Activated T-cell treated with anti-CD3 and anti-CD28 coated beads, Interleukin-2, amount 50 U/mL, for 72 hours (primary cell): ENCODE data around the gene SLC6A9. TPM values are rescaled to one million over a fixed set of nuclear protein-coding genes. Genes with fewer than 3 reads are reported as not detected.

Source experiments
- ATAC-seq, 2 donors: fragments of 150-1000 bp; cut with Tn5 transposase; replicated peaks in 1 of 2; 2 replicates each; pipeline ENCODE4 v1.10.0; 2021; ENCODE audit warnings: moderate library complexity in 2 of 2, mild to moderate bottlenecking in 1 of 2
- DNase-seq, 2 donors: peaks; one replicate each; pipeline ENCODE4 v3.0.0; 2021 to 2022; ENCODE audit warnings: mixed read lengths in 1 of 2
- H3K27ac Mint-ChIP-seq: one replicate; pipeline ENCODE4 v1.8.0; 2022; ENCODE audit warnings: mild to moderate bottlenecking, moderate library complexity, mixed read lengths
- H3K27me3 Mint-ChIP-seq: one replicate; pipeline ENCODE4 v1.8.0; 2022; ENCODE audit warnings: low read depth, mixed read lengths
- H3K36me3 Mint-ChIP-seq, 2 donors: one replicate each; pipeline ENCODE4 v1.8.0; 2022; ENCODE audit warnings: mixed read lengths in 2 of 2, mild to moderate bottlenecking in 1 of 2; ENCODE audit not compliant: insufficient read depth in 2 of 2
- H3K4me1 Mint-ChIP-seq: one replicate; pipeline ENCODE4 v1.8.0; 2022; ENCODE audit warnings: low read depth, mixed read lengths
- H3K4me3 Mint-ChIP-seq, 2 donors: one replicate each; pipeline ENCODE4 v1.8.0; 2022; ENCODE audit warnings: mild to moderate bottlenecking in 2 of 2, mixed read lengths in 2 of 2, moderate library complexity in 2 of 2
- H3K9me3 Mint-ChIP-seq, 2 donors: one replicate each; pipeline ENCODE4 v1.8.0; 2022; ENCODE audit warnings: mixed read lengths in 2 of 2
- total RNA-seq, 2 donors: library from RNA; stranded (reverse); gene quantifications; one replicate each; pipeline ENCODE4 v1.2.3, GENCODE V29; 2022

SLC6A9 gene
- total RNA-seq, 2 donors from 2014 or later, result 24.5 to 28.3 TPM

GRCh38 chr1:44032170-44032790, 1.0 kb upstream of the SLC6A9 start:
- Mint-ChIP-seq H3K4me3 (peak overlapping the region; percentile 90 to 91), H3K36me3 (peaks cover 5 to 6% of the 10 kb centered on the region in 2 donors), H3K9me3 (no peaks in the 10 kb centered on the region), H3K27ac (no peak overlapping the region), H3K27me3 (no peaks in the 10 kb centered on the region), H3K4me1 (peaks cover 45% of the 10 kb centered on the region)
- no peak for DNase-seq
- ATAC-seq, result no peak

DNA sequence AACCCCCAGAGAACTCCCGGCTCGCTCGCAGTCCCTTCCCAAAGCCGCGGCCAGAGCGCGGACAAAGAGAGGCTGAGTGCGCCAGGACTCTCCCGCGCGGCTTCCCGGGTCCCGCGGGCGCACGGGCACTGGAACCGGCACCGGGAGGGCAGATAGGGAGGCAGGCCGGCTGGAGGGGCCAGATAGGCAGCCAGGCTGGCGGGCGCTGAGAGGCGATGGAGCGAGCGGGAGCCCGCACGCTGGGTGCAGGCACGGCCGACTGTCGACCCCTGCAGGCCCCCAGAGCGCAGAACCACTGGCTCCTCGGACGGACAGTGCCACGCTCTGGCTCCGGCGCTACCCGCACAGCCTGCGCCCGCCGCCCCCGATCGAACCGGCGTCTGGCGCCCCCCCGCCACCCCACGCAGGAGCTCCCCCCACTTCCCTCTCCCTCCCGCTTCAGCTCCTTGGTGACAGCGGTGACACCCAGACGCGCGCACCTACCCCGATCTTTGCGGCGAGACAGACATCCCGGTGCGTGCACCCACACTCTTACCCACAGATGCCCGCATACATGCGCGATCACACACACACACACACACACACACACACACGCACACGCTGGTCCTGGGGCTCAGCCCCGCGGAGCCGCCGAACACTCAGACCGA, 534 bp downstream of the SLC6A9 start:
- Mint-ChIP-seq H3K36me3 (peaks cover 5 to 6% of the 10 kb centered on the region in 2 donors), H3K4me1 (peaks cover 38% of the 10 kb centered on the region), H3K27ac (peak overlapping the region; percentile 86), H3K4me3 (peak overlapping the region; percentile 90 to 91), H3K9me3 (no peaks in the 10 kb centered on the region), H3K27me3 (no peaks in the 10 kb centered on the region)
- DNase-seq, result peak; percentile 57 to 67
- ATAC-seq, result peak; percentile 47 to 50

GRCh38 chr1:44029911-44030604, 1.2 kb downstream of the SLC6A9 start:
- DNase-seq (peak; percentile 92 to 94), ATAC-seq (peak; percentile 83 to 84)
- Mint-ChIP-seq H3K4me1 (peaks cover 38% of the 10 kb centered on the region), H3K27ac (peak overlapping the region; percentile 76), H3K27me3 (no peaks in the 10 kb centered on the region), H3K4me3 (peak overlapping the region; percentile 96 to 99), H3K36me3 (peaks cover 5 to 8% of the 10 kb centered on the region in 2 donors), H3K9me3 (no peaks in the 10 kb centered on the region)

DNA sequence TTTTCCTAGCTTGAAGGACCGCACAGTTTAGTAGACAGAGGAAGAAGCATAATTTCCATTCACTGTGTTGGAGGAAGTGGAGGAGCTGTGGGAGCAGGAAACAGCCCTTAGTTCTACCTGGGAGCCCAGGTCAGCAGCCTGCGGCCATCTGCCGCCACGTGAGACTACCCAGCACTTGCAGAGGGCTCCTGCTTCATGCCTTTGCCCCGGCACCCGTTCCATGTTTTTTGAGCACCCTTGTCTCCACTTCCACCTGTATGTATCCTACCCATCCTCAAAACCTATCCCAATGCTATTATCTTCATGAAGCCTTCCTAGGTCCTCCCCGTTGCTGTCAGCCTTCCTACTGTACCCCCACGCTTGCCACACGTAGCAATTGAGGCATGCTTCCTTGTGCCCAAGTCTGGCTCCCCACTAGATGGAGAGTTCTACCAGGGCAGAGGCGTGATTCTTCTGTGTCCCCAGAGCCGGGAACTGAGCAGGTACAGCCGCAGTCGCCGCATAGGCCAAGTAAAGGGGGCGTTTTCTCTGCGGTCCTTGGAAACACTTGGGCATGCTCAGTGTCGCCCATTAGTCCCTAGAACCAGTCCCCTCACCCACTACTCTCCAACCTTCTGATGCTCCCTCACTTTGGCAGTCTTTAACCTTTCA, 1.9 kb downstream of the SLC6A9 start:
- H3K9me3 Mint-ChIP-seq, result no peaks in the 10 kb centered on the region
- H3K4me1 Mint-ChIP-seq, result peaks cover 38% of the 10 kb centered on the region
- ATAC-seq, result peak; percentile 21 to 27
- no peak for DNase-seq
- H3K36me3 Mint-ChIP-seq, result peaks cover 7 to 12% of the 10 kb centered on the region in 2 donors
- no peaks in the 10 kb centered on the region for H3K27me3 Mint-ChIP-seq
- peak overlapping the region; percentile 96 to 99 for H3K4me3 Mint-ChIP-seq
- peak overlapping the region; percentile 76 for H3K27ac Mint-ChIP-seq

DNA sequence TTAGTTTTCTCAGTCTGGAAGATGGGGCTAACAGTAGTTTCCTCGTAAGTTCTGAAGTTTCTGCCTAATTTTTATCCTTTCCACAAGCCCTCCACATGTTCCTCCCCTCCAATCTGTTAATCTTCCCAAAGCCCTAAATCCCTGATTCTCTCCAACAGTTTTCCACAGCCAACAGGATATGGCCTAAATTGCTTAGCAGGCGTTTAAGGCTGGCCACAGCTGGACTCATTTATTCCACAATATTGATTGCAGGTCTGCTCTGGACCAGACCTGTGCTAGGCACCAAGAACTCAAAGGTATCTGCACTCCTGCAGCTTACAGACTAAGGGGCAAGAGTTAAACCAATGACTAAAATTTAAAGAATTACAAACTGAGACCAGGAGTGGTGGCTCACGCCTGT, 3.9 kb downstream of the SLC6A9 start:
- H3K27ac Mint-ChIP-seq, result no peak overlapping the region
- DNase-seq (no peak), ATAC-seq (no peak)
- no peaks in the 10 kb centered on the region for H3K27me3 Mint-ChIP-seq
- no peak overlapping the region for H3K4me3 Mint-ChIP-seq
- peaks cover 30% of the 10 kb centered on the region for H3K4me1 Mint-ChIP-seq
- H3K9me3 Mint-ChIP-seq, result no peaks in the 10 kb centered on the region
- peaks cover 7 to 19% of the 10 kb centered on the region in 2 donors for H3K36me3 Mint-ChIP-seq

GRCh38 chr1:44025816-44026215, 5.4 kb downstream of the SLC6A9 start:
- H3K27ac Mint-ChIP-seq, result no peak overlapping the region
- DNase-seq (no peak), ATAC-seq (no peak)
- H3K36me3 Mint-ChIP-seq, result peaks cover 4 to 21% of the 10 kb centered on the region in 2 donors
- H3K9me3 Mint-ChIP-seq, result no peaks in the 10 kb centered on the region
- H3K27me3 Mint-ChIP-seq, result no peaks in the 10 kb centered on the region
- H3K4me3 Mint-ChIP-seq, result no peak overlapping the region
- H3K4me1 Mint-ChIP-seq, result peaks cover 21% of the 10 kb centered on the region

DNA sequence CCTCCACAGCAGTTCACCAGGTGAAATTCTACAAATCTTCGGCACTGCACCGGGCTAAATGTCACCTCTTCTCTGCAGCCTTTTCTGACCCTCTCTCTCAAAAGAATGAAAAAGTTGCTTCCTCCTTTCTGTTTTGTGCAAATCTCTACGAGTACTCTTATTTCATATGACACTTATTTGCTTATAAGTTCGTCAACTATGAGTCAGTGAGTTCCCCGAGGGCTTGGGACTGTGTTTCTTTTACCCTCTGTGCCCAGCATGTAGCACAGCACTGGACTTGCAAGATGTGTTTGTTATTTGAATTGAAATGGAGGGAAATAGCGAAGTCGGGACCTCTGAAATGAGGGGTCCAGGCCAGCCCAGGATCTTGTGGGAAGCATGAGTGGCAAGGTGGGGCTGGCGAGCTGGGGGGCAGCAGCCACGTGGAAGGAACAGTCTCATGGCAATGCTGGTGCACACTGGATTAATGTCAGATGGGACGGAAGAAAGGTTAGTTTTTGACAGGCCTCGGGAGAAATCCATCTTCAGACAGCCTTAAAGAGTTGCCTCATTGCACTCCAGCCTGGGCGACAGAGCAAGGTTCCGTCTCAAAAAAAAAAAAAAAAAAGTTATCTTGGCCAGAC, 6.2 kb downstream of the SLC6A9 start:
- no peak overlapping the region for H3K4me3 Mint-ChIP-seq

GRCh38 chr1:44024031-44024902, 7.0 kb downstream of the SLC6A9 start:
- Mint-ChIP-seq H3K36me3 (peaks cover 4 to 22% of the 10 kb centered on the region in 2 donors), H3K4me1 (peaks cover 13% of the 10 kb centered on the region), H3K4me3 (no peak overlapping the region), H3K9me3 (no peaks in the 10 kb centered on the region), H3K27ac (no peak overlapping the region), H3K27me3 (no peaks in the 10 kb centered on the region)
- DNase-seq (no peak), ATAC-seq (no peak)

More for the DNA sequence above, 6.2 kb downstream of the SLC6A9 start:
- Mint-ChIP-seq H3K27me3 (no peaks in the 10 kb centered on the region), H3K9me3 (no peaks in the 10 kb centered on the region), H3K27ac (no peak overlapping the region), H3K4me1 (peaks cover 21% of the 10 kb centered on the region), H3K36me3 (peaks cover 4 to 22% of the 10 kb centered on the region in 2 donors)
- ATAC-seq (no peak), DNase-seq (no peak)

- peaks cover 6 to 16% of the 10 kb centered on the region in 2 donors for H3K36me3 Mint-ChIP-seq
- no peak for ATAC-seq
- H3K9me3 Mint-ChIP-seq, result no peaks in the 10 kb centered on the region
- no peaks in the 10 kb centered on the region for H3K4me1 Mint-ChIP-seq
- DNase-seq, result no peak
- no peak overlapping the region for H3K27ac Mint-ChIP-seq
- no peaks in the 10 kb centered on the region for H3K27me3 Mint-ChIP-seq
- no peak overlapping the region for H3K4me3 Mint-ChIP-seq
Observed at GRCh38 chr1:44021581-44022321, 9.5 kb downstream of the SLC6A9 start.

DNA sequence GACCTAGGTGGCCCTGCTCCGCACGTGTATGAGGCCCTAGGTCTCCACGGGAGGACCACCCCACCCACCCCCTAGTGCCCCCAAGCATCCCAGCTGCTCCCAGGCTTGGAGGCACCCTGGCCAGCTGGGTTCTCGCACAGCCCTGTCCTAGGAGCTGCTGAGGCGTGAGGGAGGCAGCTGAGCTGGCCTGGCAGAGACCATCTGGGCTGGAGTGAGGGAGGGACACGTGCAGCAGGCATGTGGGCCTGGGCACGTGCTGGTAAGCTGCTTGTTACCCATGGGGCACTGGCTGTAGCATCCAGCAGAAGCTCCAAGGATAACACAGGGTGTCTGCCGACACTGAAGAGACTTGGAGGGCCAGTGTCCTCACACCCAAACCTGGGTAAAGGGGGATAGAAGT, 10.1 kb downstream of the SLC6A9 start:
- Mint-ChIP-seq H3K4me1 (no peaks in the 10 kb centered on the region), H3K4me3 (no peak overlapping the region), H3K9me3 (no peaks in the 10 kb centered on the region), H3K27ac (no peak overlapping the region), H3K27me3 (no peaks in the 10 kb centered on the region), H3K36me3 (peaks cover 6 to 16% of the 10 kb centered on the region in 2 donors)
- DNase-seq, result no peak
- ATAC-seq, result no peak

DNA sequence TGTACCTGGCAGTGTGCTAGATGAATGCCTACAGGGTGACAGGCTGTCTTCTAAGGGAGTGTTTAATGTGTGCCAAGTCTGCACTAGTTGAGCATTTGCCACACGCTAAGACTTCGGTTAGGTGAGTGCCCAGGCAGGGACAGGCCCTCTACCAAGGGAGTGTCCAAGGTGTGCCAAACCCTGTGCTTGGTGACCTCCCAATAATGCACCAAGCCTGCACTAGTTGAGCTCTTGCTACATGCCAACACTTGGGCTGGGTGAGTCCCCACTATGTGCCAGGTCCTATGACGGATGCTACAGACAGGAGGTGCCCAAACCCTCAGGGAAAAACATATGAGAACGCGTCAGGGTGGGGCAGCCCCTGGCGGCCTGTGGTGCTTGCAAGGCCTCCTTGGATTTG, 10.8 kb downstream of the SLC6A9 start:
- Mint-ChIP-seq H3K27me3 (no peaks in the 10 kb centered on the region), H3K36me3 (peaks cover 6 to 16% of the 10 kb centered on the region in 2 donors), H3K4me3 (no peak overlapping the region), H3K9me3 (no peaks in the 10 kb centered on the region), H3K27ac (no peak overlapping the region), H3K4me1 (no peaks in the 10 kb centered on the region)
- ATAC-seq (no peak), DNase-seq (no peak)
